ENCODE measurements around the gene RNF32.

The RNF32 gene

GRCh38 chr7:156640257-156640948 is at the start of gene RNF32:
Gene RNF32 (plus strand): TSS chr7:156640774. CDS start chr7:156643878, 3,104 bp downstream.
- no peak for DNase-seq

- no peak for DNase-seq
Observed at GRCh38 chr7:156592155-156592884, 48.3 kb upstream of the RNF32 start.

GRCh38 chr7:156594283-156595080 is 46.1 kb upstream of the RNF32 start:
- DNase-seq: no peak

DNA sequence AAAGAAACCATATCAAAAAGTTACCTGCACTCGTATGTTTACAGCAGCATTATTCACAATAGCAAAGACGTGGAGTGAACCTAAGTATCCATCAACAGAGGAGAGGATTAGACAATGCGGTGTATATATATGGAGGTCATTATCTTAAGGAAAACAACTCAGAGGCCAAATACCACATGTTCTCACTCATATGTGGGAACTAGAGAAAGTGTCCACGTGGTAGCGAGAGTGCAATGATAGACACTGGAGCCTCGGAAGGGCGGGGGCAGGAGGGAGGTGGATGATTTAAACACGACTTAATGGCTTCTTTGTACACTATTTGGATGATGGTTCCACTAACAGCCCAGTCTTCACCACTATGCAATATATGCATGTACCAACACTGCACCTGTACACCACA is 40.1 kb upstream of the RNF32 start:
- no peak for DNase-seq

GRCh38 chr7:156602283-156602682 is 38.3 kb upstream of the RNF32 start:
- no peak for DNase-seq

DNA sequence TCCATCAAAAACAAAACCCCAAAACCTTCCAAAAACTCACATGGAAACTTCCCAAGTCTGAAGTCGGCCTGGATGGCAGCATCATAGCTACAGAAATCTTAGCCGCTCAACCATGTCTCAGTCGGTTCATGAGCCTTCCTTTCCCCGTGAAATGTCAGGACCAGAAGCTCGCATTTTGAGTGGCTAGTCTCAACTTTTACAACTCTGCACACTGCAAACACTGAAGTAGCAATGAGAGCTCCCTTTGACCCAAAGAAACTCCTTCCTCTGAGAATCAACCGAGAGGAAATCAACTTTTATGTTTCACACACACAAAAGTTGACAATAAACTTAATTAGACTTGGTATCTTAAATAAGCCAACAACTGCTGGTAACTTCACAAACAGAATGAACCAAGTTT is 37.6 kb upstream of the RNF32 start:
- DNase-seq: no peak

- no peak for DNase-seq
Observed at GRCh38 chr7:156603629-156604028, 36.9 kb upstream of the RNF32 start.

DNA sequence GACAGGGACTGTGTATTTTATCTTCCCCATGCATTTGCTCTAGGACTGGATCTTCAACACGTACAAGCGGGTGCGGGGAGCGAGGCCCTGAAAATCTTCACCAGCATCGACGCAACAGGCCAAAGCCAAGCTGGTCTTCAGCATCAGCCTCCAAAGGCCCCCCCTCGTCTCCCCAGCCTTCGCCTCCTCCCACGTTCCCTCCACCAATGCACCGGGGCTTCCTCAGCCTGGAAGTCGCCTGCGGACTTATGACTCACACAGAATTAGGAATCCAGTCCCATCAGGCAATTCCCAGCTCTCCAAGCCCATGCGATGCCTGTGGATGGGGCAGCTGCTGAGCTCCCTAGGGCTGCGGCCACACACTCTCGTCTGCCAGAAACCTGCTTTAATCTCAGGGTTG is 36.3 kb upstream of the RNF32 start:
- DNase-seq: no peak

- no peak for DNase-seq
Observed at GRCh38 chr7:156604836-156605695, 35.5 kb upstream of the RNF32 start.

DNA sequence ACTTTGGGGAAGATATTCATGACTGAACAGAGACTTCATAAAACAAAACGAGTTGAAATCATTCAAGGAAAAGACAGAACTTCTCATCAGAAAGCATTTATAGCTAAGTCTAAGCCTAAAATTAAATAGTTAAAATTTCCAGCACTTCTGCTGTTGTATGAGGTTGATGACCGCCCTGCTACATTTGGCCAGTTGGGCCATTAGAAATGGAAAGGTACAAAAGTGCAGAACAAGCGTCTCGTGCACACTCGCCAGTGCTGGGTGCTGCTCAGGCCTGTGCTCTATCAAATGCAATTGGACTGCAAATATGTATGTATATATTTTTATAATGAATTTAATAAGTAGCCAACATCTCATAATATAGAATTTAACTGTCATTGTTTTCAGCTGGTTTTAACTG is 34.4 kb upstream of the RNF32 start:
- no peak for DNase-seq

DNA sequence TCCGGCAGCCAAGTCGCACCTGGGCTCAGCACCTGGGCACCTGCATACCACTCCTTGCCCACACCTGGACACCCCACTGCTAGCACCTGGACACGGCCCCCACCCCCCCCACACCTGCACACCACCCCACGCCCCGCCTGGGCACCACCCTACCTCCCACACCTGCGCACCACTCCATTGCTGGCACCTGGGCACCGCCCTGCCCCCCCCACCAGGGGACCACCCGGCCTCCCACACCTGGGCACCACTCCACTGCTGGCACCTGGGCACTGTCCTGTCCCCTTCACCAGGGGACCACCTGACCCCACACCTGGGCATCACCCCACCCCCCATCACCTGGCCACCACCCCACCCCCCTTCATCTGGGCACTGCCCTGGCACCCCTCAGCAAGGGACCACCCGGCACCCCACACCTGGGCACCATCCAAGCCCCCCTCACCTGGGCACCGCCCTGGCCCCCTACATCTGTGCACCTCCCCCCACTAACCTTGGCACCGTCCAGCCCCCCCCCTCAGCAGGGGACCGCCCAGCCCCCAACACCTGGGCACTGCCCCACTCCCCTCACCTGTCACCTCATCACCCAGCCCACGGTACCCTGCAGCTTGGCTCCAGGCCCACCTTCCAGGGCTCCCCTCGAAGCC is 33.8 kb upstream of the RNF32 start:
- DNase-seq: no peak

DNA sequence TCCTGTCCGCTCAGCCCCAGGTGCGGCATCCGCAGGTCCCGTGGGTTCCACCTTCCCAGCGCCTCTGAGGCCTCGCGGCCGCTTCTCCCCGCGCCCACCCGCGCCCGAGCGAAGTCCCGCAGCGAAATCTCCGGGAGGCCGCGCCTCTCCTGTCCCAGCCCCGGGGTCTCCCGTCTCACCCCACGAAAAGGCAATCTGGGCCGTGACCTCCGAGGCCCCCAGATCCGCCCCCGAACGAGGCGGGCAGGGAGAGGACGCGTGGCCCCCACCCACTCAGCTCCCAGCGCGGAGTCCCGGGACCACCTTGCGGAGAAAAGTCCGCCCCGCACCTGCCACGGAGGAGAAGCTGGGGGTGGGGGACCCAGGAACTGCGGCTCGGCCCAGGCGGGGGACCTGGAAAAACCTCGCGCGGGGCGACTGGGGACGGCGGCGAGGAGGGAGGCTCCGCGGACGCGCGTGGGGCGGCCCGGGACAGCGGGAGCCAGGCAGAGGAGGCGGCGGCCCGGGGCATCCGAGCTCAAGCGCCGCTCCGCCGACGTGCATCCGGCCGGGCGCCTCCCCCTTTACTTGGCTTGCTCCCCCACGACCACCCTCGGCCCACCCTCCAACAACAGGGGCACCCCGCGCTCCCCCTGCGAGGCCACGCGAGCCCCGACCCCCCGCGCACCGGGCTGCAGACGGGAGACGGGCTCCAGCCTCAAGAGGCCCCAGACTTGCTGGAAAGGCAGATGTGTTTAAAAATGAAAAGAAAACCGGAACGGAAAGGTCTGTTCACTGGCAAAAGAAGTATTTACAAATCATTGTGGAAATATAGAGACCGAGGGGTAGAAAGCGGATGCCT is 33.0 kb upstream of the RNF32 start:
- DNase-seq: no peak

DNA sequence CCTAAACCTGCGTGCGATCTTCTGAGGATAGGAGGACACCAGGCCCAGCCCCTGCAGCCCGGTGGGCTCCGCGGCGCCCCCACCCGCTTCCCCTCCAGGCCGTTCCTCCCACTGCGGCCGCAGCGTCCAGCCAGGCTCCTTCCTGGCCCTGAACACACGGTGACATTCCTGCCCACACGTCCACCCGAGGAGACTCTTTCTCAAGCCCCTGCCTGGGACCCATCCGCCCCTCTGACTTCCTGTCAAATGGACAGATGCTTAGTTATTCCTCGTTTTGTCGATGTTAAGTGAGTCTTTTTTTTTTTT is 32.4 kb upstream of the RNF32 start:
- DNase-seq: no peak

- no peak for DNase-seq
Observed at GRCh38 chr7:156609010-156609877, 31.3 kb upstream of the RNF32 start.

- DNase-seq: no peak
Observed at GRCh38 chr7:156610130-156610529, 30.4 kb upstream of the RNF32 start.

GRCh38 chr7:156610601-156611000 is 30.0 kb upstream of the RNF32 start:
- no peak for DNase-seq

GRCh38 chr7:156611014-156612010 is 29.3 kb upstream of the RNF32 start:
- no peak for DNase-seq

DNA sequence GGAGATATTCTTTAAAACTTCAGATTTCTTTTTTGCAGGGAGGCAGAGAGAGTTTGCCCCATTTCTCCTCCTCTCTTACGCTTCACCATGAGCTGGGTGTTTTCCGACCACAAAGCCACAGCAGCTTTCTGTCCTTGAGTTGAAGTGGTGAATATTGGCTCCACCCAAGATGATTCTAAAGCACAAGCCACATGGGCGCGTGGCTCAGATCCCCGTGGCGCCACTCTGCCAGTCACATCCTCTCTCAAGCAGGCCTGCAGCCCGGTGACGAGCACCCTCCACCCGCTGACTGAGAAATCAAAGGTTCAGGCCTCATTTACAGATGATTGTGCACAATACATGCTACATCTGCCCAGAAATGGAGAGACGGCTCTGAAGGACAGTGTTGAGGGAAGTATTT is 27.6 kb upstream of the RNF32 start:
- DNase-seq: no peak
